Panc1 (cell line): Measurements from ENCODE around the gene MMP10.

ENCODE experiments used
- POLR2AphosphoS5 ChIP-seq: IDR thresholded peaks from 2 replicates; pipeline ENCODE4 v1.6.1; 2012; ENCODE audit warnings: mild to moderate bottlenecking, low read depth, low read length, moderate library complexity
- TF ChIP-seq, protein P1 (sequence below): fragments of 450-650 bp; IDR thresholded peaks from 2 replicates; pipeline ENCODE4 v1.5.1; 2017; ENCODE audit warnings: mild to moderate bottlenecking

- TF ChIP-seq, protein P1, sequence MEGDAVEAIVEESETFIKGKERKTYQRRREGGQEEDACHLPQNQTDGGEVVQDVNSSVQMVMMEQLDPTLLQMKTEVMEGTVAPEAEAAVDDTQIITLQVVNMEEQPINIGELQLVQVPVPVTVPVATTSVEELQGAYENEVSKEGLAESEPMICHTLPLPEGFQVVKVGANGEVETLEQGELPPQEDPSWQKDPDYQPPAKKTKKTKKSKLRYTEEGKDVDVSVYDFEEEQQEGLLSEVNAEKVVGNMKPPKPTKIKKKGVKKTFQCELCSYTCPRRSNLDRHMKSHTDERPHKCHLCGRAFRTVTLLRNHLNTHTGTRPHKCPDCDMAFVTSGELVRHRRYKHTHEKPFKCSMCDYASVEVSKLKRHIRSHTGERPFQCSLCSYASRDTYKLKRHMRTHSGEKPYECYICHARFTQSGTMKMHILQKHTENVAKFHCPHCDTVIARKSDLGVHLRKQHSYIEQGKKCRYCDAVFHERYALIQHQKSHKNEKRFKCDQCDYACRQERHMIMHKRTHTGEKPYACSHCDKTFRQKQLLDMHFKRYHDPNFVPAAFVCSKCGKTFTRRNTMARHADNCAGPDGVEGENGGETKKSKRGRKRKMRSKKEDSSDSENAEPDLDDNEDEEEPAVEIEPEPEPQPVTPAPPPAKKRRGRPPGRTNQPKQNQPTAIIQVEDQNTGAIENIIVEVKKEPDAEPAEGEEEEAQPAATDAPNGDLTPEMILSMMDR: no peak
- TF ChIP-seq POLR2AphosphoS5: no peak
Observed at GRCh38 chr11:102798012-102798746, 17.8 kb upstream of the MMP10 start, which contains the start of gene MMP1.
